Peyer's patch (tissue), 4 donors: ENCODE data around the gene VPS50.

Source experiments
- CTCF ChIP-seq, 6 experiments: fragments of 450-650 bp in 4 of 6; fragments of 200-600 bp in 2 of 6; sonication (generic) in 1 of 6; IDR thresholded peaks; one replicate each; pipeline ENCODE4 v1.5.1; 2017 to 2019; ENCODE audit warnings: antibody characterized with exemption in 6 of 6, mild to moderate bottlenecking in 3 of 6, moderate library complexity in 1 of 6
- POLR2A ChIP-seq, 2 donors: fragments of 450-650 bp; IDR thresholded peaks; one replicate each; pipeline ENCODE4 v1.5.1; 2017; ENCODE audit warnings: antibody characterized with exemption in 2 of 2, mild to moderate bottlenecking in 2 of 2, moderate library complexity in 2 of 2

- TF ChIP-seq CTCF (IDR thresholded peaks at IDR 0.05) (no peak), POLR2A (IDR thresholded peaks at IDR 0.05) (no peak)
These were observed 122.6 kb downstream of the VPS50 start for GRCh38 chr7:93354815-93355214.
